HEK293T (cell line): ENCODE data around the gene HS3ST4.

Experiments used
- CTCF ChIA-PET: fragments of 350-600 bp; formaldehyde crosslinking; extraction: SDS; loops from one replicate; lab custom pipeline; 2021; ENCODE audit warnings: antibody characterized with exemption, inconsistent platforms; lab: Yijun Ruan, JAX
- POLR2A ChIA-PET: fragments of 350-600 bp; formaldehyde crosslinking; extraction: SDS; loops from one replicate; lab custom pipeline; 2020; ENCODE audit warnings: antibody characterized with exemption, inconsistent platforms; lab: Yijun Ruan, JAX
- DNase-seq: peaks from one replicate; pipeline ENCODE4 v3.0.0; 2012; ENCODE audit warnings: mixed read lengths; ENCODE audit errors: extremely low spot score
- ARNT ChIP-seq: fragments of 450-650 bp; IDR thresholded peaks from 2 replicates; pipeline ENCODE4 v1.6.1; 2017; ENCODE audit warnings: mild to moderate bottlenecking
- BHLHE40 ChIP-seq: fragments of 450-650 bp; IDR thresholded peaks from 2 replicates; pipeline ENCODE4 v1.6.1; 2016; ENCODE audit warnings: mild to moderate bottlenecking, moderate library complexity, borderline replicate concordance
- CTBP1 ChIP-seq: fragments of 450-650 bp; IDR thresholded peaks from 2 replicates; pipeline ENCODE4 v1.6.1; 2016; ENCODE audit warnings: borderline replicate concordance
- ELF4 ChIP-seq: fragments of 450-650 bp; IDR thresholded peaks from 2 replicates; pipeline ENCODE4 v1.6.1; 2017; ENCODE audit warnings: antibody characterized with exemption
- FOXA1 ChIP-seq: fragments of 450-650 bp; IDR thresholded peaks from 2 replicates; pipeline ENCODE4 v1.6.1; 2016; ENCODE audit warnings: mild to moderate bottlenecking
- FOXK2 ChIP-seq: fragments of 450-650 bp; IDR thresholded peaks from 2 replicates; pipeline ENCODE4 v1.6.1; 2016; ENCODE audit warnings: mild to moderate bottlenecking
- FOXM1 ChIP-seq: fragments of 450-650 bp; IDR thresholded peaks from 2 replicates; pipeline ENCODE4 v1.6.1; 2017; ENCODE audit warnings: mild to moderate bottlenecking, borderline replicate concordance
- HDGF ChIP-seq: fragments of 450-650 bp; IDR thresholded peaks from 2 replicates; pipeline ENCODE4 v1.6.1; 2017; ENCODE audit warnings: antibody characterized with exemption, borderline replicate concordance
- L3MBTL2 ChIP-seq: fragments of 450-650 bp; conservative IDR thresholded peaks from 2 replicates; pipeline ENCODE4 v1.6.1; 2016; ENCODE audit warnings: mild to moderate bottlenecking
- LEF1 ChIP-seq: fragments of 450-650 bp; IDR thresholded peaks from 2 replicates; pipeline ENCODE4 v1.6.1; 2017; ENCODE audit warnings: mild to moderate bottlenecking, borderline replicate concordance
- NFRKB ChIP-seq: fragments of 450-650 bp; IDR thresholded peaks from 2 replicates; pipeline ENCODE4 v1.6.1; 2016; ENCODE audit warnings: mild to moderate bottlenecking, moderate library complexity
- PKNOX1 ChIP-seq: fragments of 450-650 bp; IDR thresholded peaks from 2 replicates; pipeline ENCODE4 v1.6.1; 2016
- SP1 ChIP-seq: fragments of 450-650 bp; IDR thresholded peaks from 2 replicates; pipeline ENCODE4 v1.6.1; 2017
- SUZ12 ChIP-seq: fragments of 450-650 bp; IDR thresholded peaks from 2 replicates; pipeline ENCODE4 v1.6.1; 2016; ENCODE audit warnings: mild to moderate bottlenecking
- TARDBP ChIP-seq: fragments of 450-650 bp; IDR thresholded peaks from 2 replicates; pipeline ENCODE4 v1.6.1; 2016
- ZNF384 ChIP-seq: fragments of 450-650 bp; IDR thresholded peaks from 2 replicates; pipeline ENCODE4 v1.6.1; 2016

HS3ST4 gene

GRCh38 chr16:25886598-25886997 is 194.8 kb downstream of the HS3ST4 start:
- no peak for TF ChIP-seq CTBP1
- CTCF ChIA-PET: no interaction called here
- POLR2A ChIA-PET: no interaction called here
- no peak for DNase-seq

GRCh38 chr16:25888868-25889267 is 197.1 kb downstream of the HS3ST4 start:
- TF ChIP-seq SP1: no peak
- no peak for TF ChIP-seq CTBP1
- no peak for TF ChIP-seq FOXK2
- no peak for TF ChIP-seq NFRKB
- no peak for TF ChIP-seq PKNOX1
- no peak for TF ChIP-seq SUZ12
- DNase-seq: no peak
- ChIA-PET POLR2A (no interaction called here), CTCF (no interaction called here)

GRCh38 chr16:25893332-25893731 is 201.6 kb downstream of the HS3ST4 start:
- POLR2A ChIA-PET: no interaction called here
- TF ChIP-seq PKNOX1 (no peak), ELF4 (no peak), ARNT (no peak), SP1 (no peak), CTBP1 (no peak)
- no peak for DNase-seq
- CTCF ChIA-PET: no interaction called here

- CTCF ChIA-PET: no interaction called here
- TF ChIP-seq NFRKB: no peak
- TF ChIP-seq BHLHE40: no peak
- TF ChIP-seq L3MBTL2: no peak
- TF ChIP-seq ARNT: no peak
- TF ChIP-seq FOXA1: no peak
- no peak for TF ChIP-seq TARDBP
- no peak for TF ChIP-seq ZNF384
- no peak for TF ChIP-seq SP1
- TF ChIP-seq ELF4: no peak
- no peak for TF ChIP-seq HDGF
- no peak for TF ChIP-seq SUZ12
- TF ChIP-seq CTBP1: no peak
- no peak for TF ChIP-seq LEF1
- POLR2A ChIA-PET: no interaction called here
- no peak for DNase-seq
These were observed 202.3 kb downstream of the HS3ST4 start for GRCh38 chr16:25894093-25894492.

- CTCF ChIA-PET: no interaction called here
- POLR2A ChIA-PET: no interaction called here
- DNase-seq: no peak
- TF ChIP-seq HDGF: no peak
- TF ChIP-seq TARDBP: no peak
- no peak for TF ChIP-seq ELF4
- no peak for TF ChIP-seq NFRKB
- no peak for TF ChIP-seq FOXM1
These were observed 203.6 kb downstream of the HS3ST4 start for GRCh38 chr16:25895380-25895779.

GRCh38 chr16:25896411-25896810 is 204.7 kb downstream of the HS3ST4 start:
- ChIA-PET CTCF (no interaction called here), POLR2A (no interaction called here)
- TF ChIP-seq CTBP1: no peak
- TF ChIP-seq ELF4: no peak
- no peak for TF ChIP-seq L3MBTL2
- TF ChIP-seq SUZ12: no peak
- no peak for TF ChIP-seq FOXM1
- TF ChIP-seq NFRKB: no peak
- TF ChIP-seq HDGF: no peak
- TF ChIP-seq FOXA1: no peak
- TF ChIP-seq BHLHE40: no peak
- TF ChIP-seq FOXK2: no peak
- TF ChIP-seq PKNOX1: no peak
- no peak for TF ChIP-seq ZNF384
- TF ChIP-seq TARDBP: no peak
- no peak for TF ChIP-seq ARNT
- TF ChIP-seq LEF1: no peak
- TF ChIP-seq SP1: no peak
- DNase-seq: no peak

- ChIA-PET POLR2A (no interaction called here), CTCF (no interaction called here)
- no peak for TF ChIP-seq FOXM1
- TF ChIP-seq TARDBP: no peak
- no peak for TF ChIP-seq L3MBTL2
- no peak for TF ChIP-seq ZNF384
- no peak for TF ChIP-seq PKNOX1
- TF ChIP-seq FOXK2: no peak
- no peak for TF ChIP-seq BHLHE40
- no peak for TF ChIP-seq ARNT
- TF ChIP-seq HDGF: no peak
- TF ChIP-seq SUZ12: no peak
- no peak for TF ChIP-seq NFRKB
- no peak for TF ChIP-seq LEF1
- no peak for TF ChIP-seq CTBP1
- no peak for TF ChIP-seq ELF4
- no peak for DNase-seq
These were observed 205.9 kb downstream of the HS3ST4 start for GRCh38 chr16:25897702-25898101.
